Neuronal stem cell (in vitro differentiated cells): ENCODE measurements around the gene SOCS6.
"Not testable (repeated sequence)": the region's sequence is repeated elsewhere in the genome, so short reads cannot be mapped to it uniquely, and the experiment has no call there.

Experiments used
- DNase-seq: peaks from one replicate; pipeline ENCODE4 v3.0.0-alpha.2; 2013; ENCODE audit warnings: low spot score
- H2AFZ ChIP-seq: one replicate; pipeline ENCODE4 v1.6.1; 2013; ENCODE audit warnings: mild to moderate bottlenecking, low read length, inconsistent platforms
- H2AK5ac ChIP-seq: 2 replicates; pipeline ENCODE4 v1.6.1; 2013; ENCODE audit warnings: low read depth, mild to moderate bottlenecking, inconsistent platforms, low read length, moderate library complexity, mixed read lengths
- H2BK120ac ChIP-seq: 2 replicates; pipeline ENCODE4 v1.6.1; 2013; ENCODE audit warnings: low read depth, mild to moderate bottlenecking, inconsistent platforms, low read length, moderate library complexity, mixed read lengths
- H2BK12ac ChIP-seq: one replicate; pipeline ENCODE4 v1.6.1; 2013; ENCODE audit warnings: low read length, inconsistent platforms
- H2BK15ac ChIP-seq: 2 replicates; pipeline ENCODE4 v1.6.1; 2013; ENCODE audit warnings: mild to moderate bottlenecking, low read length, inconsistent platforms, mixed read lengths
- H2BK5ac ChIP-seq: one replicate; pipeline ENCODE4 v1.6.1; 2013; ENCODE audit warnings: inconsistent platforms, mild to moderate bottlenecking, low read length, moderate library complexity
- H3K14ac ChIP-seq: one replicate; pipeline ENCODE4 v1.6.1; 2013; ENCODE audit warnings: low read length, inconsistent platforms
- H3K18ac ChIP-seq: 2 replicates; pipeline ENCODE4 v1.6.1; 2013; ENCODE audit warnings: low read length, inconsistent platforms
- H3K23ac ChIP-seq: 2 replicates; pipeline ENCODE4 v1.6.1; 2013; ENCODE audit warnings: low read depth, mild to moderate bottlenecking, mixed read lengths, low read length, inconsistent platforms; ENCODE audit not compliant: poor library complexity
- H3K27ac ChIP-seq: replicated peaks from 3 replicates; pipeline ENCODE4 v1.5.1; 2013; ENCODE audit warnings: low read length, inconsistent platforms
- H3K27me3 ChIP-seq, 3 experiments: 2 replicates each; pipeline ENCODE4 v1.6.1; 2013; ENCODE audit warnings: low read length in 3 of 3, mild to moderate bottlenecking in 2 of 3, inconsistent platforms in 1 of 3, low read depth in 1 of 3, mixed read lengths in 1 of 3, moderate library complexity in 1 of 3; ENCODE audit not compliant: control insufficient read depth in 3 of 3, insufficient read depth in 3 of 3
- H3K36me3 ChIP-seq, 2 donors: replicated peaks in 1 of 2; 2 replicates each; pipeline ENCODE4 v1.6.1; 2013; ENCODE audit warnings: low read length in 2 of 2; ENCODE audit not compliant: control insufficient read depth in 2 of 2, insufficient read depth in 2 of 2
- H3K4ac ChIP-seq: 2 replicates; pipeline ENCODE4 v1.6.1; 2013; ENCODE audit warnings: inconsistent platforms, mild to moderate bottlenecking, low read length, moderate library complexity
- H3K4me1 ChIP-seq, 2 donors: 1 replicate in 1 of 2; 2 replicates in 1 of 2; pipeline ENCODE4 v1.6.1; 2013; ENCODE audit warnings: low read length in 2 of 2, low read depth in 1 of 2; ENCODE audit not compliant: control insufficient read depth in 2 of 2, insufficient read depth in 1 of 2
- H3K4me2 ChIP-seq: one replicate; pipeline ENCODE4 v1.6.1; 2013; ENCODE audit warnings: mild to moderate bottlenecking, low read length, inconsistent platforms; ENCODE audit not compliant: insufficient read depth, poor library complexity, severe bottlenecking
- H3K4me3 ChIP-seq, 2 donors: 2 replicates each; pipeline ENCODE4 v1.5.1; 2013; ENCODE audit warnings: low read length in 2 of 2, mild to moderate bottlenecking in 2 of 2, inconsistent platforms in 1 of 2, moderate library complexity in 1 of 2
- H3K79me1 ChIP-seq: one replicate; pipeline ENCODE4 v1.6.1; 2013; ENCODE audit warnings: low read depth, mild to moderate bottlenecking, inconsistent platforms, low read length, moderate library complexity
- H3K9ac ChIP-seq: one replicate; pipeline ENCODE4 v1.6.1; 2013; ENCODE audit warnings: mild to moderate bottlenecking, low read depth, low read length, inconsistent platforms; ENCODE audit not compliant: poor library complexity
- H3K9me3 ChIP-seq, 2 donors: replicated peaks in 1 of 2; 2 replicates each; pipeline versions ENCODE3 to v1.6.1; 2013; ENCODE audit warnings: low read length in 2 of 2, mild to moderate bottlenecking in 2 of 2, inconsistent platforms in 1 of 2, low read depth in 1 of 2, mixed read lengths in 1 of 2, moderate library complexity in 1 of 2; ENCODE audit not compliant: control insufficient read depth in 2 of 2, insufficient read depth in 1 of 2
- H4K8ac ChIP-seq: one replicate; pipeline ENCODE4 v1.6.1; 2013; ENCODE audit warnings: low read depth, mild to moderate bottlenecking, inconsistent platforms, low read length, moderate library complexity
- H4K91ac ChIP-seq: one replicate; pipeline ENCODE4 v1.6.1; 2013; ENCODE audit warnings: low read length, low read depth, mild to moderate bottlenecking, inconsistent platforms; ENCODE audit not compliant: poor library complexity
- WGBS, 2 donors: extraction: QIAGEN DNeasy Blood & Tissue Kit; methylation state at CpG; one replicate each; pipeline ENCODE4 v1.1.7; 2013; ENCODE audit warnings: missing lambda C conversion rate in 2 of 2, mixed read lengths in 1 of 2; ENCODE audit not compliant: insufficient read length in 2 of 2, insufficient replicate concordance in 1 of 2; ENCODE audit errors: extremely low coverage in 2 of 2; 5-methylcytosine and 5-hydroxymethylcytosine counted together

The SOCS6 gene

DNA sequence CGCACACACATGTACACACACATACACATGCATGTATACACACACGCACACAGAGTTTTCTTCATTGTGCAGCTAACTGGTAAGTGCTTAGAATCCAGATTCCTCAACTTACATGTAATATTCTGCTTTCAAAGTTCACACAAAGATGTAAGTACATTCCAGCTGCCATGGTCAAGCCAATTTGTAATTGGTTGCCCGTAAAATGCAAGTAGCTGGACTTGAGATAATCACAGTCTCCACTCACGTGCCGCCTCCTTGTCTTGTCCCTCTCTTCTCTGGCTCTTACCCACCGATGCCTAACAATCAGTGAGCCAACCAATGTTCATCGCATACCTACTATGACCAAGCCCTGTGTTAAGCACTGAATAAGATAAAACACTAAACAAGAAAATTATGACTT, 77.8 kb downstream of the SOCS6 start:
- WGBS, 2 donors: no CpG with 5 or more reads among the region's 7 CpGs
- Histone ChIP-seq H2BK15ac (no peak overlapping the region), H3K23ac (no peak overlapping the region), H3K9me3 (no peaks in the 10 kb centered on the region), H2AFZ (no peak overlapping the region), H2BK5ac (no peak overlapping the region), H3K9ac (no peak overlapping the region), H2BK120ac (no peak overlapping the region), H3K4me2 (no peak overlapping the region), H3K27ac (peak overlapping the region; percentile 45), H3K36me3 (no peaks in the 10 kb centered on the region), H3K4me3 (no peak overlapping the region), H3K79me1 (no peaks in the 10 kb centered on the region), H3K4ac (no peak overlapping the region), H2BK12ac (no peak overlapping the region), H3K27me3 (no peaks in the 10 kb centered on the region), H3K4me1 (peaks cover 0 to 6% of the 10 kb centered on the region in 2 donors), H3K14ac (no peak overlapping the region), H4K91ac (no peak overlapping the region), H4K8ac (peak overlapping the region; percentile 88), H2AK5ac (no peak overlapping the region), H3K18ac (no peak overlapping the region)
- no peak for DNase-seq

DNA sequence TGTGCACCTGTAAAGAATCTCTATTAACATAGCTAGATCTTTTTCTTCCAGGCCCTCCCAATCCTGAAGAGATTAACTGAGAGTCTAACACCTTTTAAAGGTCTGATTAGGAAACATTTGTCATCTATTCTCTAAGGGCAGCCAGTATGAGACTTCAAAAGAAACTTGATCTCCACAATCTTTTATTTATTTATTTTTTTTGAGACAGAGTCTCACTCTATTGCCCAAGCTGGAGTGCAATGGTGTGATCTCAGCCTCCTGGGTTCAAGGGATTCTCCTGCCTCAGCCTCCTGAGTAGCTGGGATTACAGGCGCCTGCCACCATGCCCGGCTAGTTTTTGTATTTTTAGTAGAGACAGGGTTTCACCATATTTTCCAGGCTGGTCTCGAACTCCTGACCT, 78.5 kb downstream of the SOCS6 start:
- H3K4ac ChIP-seq, H3K79me1 ChIP-seq, H3K14ac ChIP-seq, H3K9me3 ChIP-seq, H3K36me3 ChIP-seq, H2AK5ac ChIP-seq, H2BK5ac ChIP-seq, DNase-seq, H3K4me3 ChIP-seq, H2BK12ac ChIP-seq, H3K27ac ChIP-seq, H3K9ac ChIP-seq, H3K18ac ChIP-seq, H3K4me2 ChIP-seq, H3K23ac ChIP-seq, H4K8ac ChIP-seq, H4K91ac ChIP-seq, H2AFZ ChIP-seq, H3K27me3 ChIP-seq, H2BK15ac ChIP-seq, H3K4me1 ChIP-seq, H2BK120ac ChIP-seq: not testable (repeated sequence)
- no CpG with 5 or more reads among the region's 3 CpGs for whole genome bisulfite sequencing, 2 donors

DNA sequence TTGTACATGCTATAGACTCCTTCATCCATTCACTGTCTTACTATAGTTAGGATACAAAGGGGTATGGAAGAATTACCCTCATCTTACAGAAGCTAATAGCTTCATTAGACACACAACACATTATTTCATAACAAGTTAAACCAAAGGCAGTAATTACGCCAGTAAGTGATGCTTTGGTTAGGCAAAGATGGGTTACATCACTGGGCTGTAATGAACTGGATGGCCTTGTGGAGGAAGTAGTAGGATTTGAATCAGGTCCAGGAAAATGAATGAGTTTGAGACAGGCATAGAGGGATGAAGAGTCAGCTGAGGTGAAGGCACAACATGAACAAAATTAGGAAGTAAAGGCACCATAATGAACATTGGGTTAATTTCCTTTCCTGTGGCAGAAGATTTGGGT, 80.1 kb downstream of the SOCS6 start:
- Histone ChIP-seq H3K23ac (no peak overlapping the region), H3K9ac (no peak overlapping the region), H3K27ac (no peak overlapping the region), H2AK5ac (no peak overlapping the region), H2AFZ (no peak overlapping the region), H3K27me3 (no peaks in the 10 kb centered on the region), H3K4me2 (no peak overlapping the region), H3K4me1 (peaks cover 0 to 6% of the 10 kb centered on the region in 2 donors), H2BK120ac (no peak overlapping the region), H2BK12ac (no peak overlapping the region), H2BK15ac (no peak overlapping the region), H2BK5ac (no peak overlapping the region), H3K14ac (no peak overlapping the region), H3K9me3 (no peaks in the 10 kb centered on the region), H4K91ac (no peak overlapping the region), H3K79me1 (no peaks in the 10 kb centered on the region), H4K8ac (no peak overlapping the region), H3K18ac (no peak overlapping the region), H3K4ac (no peak overlapping the region), H3K36me3 (no peaks in the 10 kb centered on the region), H3K4me3 (no peak overlapping the region)
- no peak for DNase-seq
- WGBS, 2 donors: no CpG with 5 or more reads among the region's 1 CpG

DNA sequence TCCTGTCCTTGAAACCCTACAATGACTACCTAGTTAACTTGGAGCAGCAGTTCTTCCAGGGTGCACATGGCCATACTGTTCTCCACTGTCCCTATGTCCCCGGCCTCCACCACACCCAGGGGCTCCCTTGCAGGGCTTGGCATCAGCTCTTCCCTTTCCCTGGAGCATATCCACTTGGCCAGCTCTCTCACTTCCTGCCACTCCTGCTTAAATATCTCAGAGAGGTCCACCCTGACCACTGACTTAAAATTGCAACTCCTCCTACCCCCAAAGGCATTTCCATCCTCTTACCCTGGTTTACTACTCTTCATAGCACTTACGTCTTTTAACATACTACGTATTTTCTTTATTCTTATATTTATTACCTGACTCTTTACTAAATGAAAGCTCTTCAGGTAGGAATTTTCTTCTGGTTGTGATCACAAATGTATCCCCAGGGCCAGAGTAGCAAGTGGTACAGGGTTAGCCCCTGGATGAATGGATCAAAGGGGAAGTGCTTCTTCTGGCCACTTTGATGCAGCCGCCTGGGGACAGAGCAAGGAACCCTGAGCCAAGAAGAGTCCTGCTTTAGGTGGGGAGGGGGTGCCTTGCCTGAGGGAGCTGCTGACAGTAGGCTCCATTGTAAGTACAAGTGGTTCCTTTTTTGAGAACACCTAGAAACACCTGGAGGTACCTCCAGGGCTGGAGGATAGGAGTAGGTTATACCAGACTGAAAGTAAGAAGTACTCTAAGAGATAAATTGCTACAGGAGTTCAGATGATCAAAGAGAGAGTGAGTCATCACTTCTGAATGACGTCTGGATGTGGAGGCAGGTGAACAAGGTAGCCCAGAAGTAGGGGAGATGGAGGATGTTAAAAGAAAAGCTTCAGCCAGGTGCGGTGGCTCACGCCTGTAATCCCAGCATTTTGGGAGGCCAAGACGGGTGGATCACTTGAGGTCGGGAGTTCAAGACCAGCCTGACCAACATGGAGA, 82.2 kb downstream of the SOCS6 start:
- Histone ChIP-seq H3K27me3 (no peaks in the 10 kb centered on the region), H3K9ac (no peak overlapping the region), H3K36me3 (no peaks in the 10 kb centered on the region), H2BK5ac (no peak overlapping the region), H4K91ac (no peak overlapping the region), H2BK120ac (no peak overlapping the region), H3K4me2 (no peak overlapping the region), H3K14ac (no peak overlapping the region), H2BK12ac (no peak overlapping the region), H3K23ac (no peak overlapping the region), H3K4ac (no peak overlapping the region), H4K8ac (no peak overlapping the region), H2AFZ (no peak overlapping the region), H3K79me1 (no peaks in the 10 kb centered on the region), H3K9me3 (no peaks in the 10 kb centered on the region), H3K27ac (no peak overlapping the region), H2AK5ac (no peak overlapping the region), H3K4me1 (peaks cover 0 to 4% of the 10 kb centered on the region in 2 donors), H3K4me3 (no peak overlapping the region), H3K18ac (no peak overlapping the region), H2BK15ac (no peak overlapping the region)
- no peak for DNase-seq
- WGBS, 2 donors: 100% methylated on average over 2 of the region's 9 CpGs
